ENCODE data around the gene LCMT1. TPM values are rescaled to one million over a fixed set of nuclear protein-coding genes. Genes with fewer than 3 reads are reported as not detected.
"Not testable (repeated sequence)": the region's sequence is repeated elsewhere in the genome, so short reads cannot be mapped to it uniquely, and the experiment has no call there.

Gene LCMT1
- 52.6 and 53.8 TPM in 2 replicates for polyA plus RNA-seq (2014; cell fraction: cytosol; rRNA removed)
- 41.6 and 45.1 TPM in 2 replicates for polyA plus RNA-seq (2014; cell fraction: nucleus; rRNA removed)

GRCh38 chr16:25111403-25112166 is at the start of gene LCMT1:
LCMT1 (plus strand) TSS chr16:25111742; CDS start chr16:25111884, 142 bp downstream.
- DNase-seq (ENCODE audit: low spot score) = peak; percentile 99

DNA sequence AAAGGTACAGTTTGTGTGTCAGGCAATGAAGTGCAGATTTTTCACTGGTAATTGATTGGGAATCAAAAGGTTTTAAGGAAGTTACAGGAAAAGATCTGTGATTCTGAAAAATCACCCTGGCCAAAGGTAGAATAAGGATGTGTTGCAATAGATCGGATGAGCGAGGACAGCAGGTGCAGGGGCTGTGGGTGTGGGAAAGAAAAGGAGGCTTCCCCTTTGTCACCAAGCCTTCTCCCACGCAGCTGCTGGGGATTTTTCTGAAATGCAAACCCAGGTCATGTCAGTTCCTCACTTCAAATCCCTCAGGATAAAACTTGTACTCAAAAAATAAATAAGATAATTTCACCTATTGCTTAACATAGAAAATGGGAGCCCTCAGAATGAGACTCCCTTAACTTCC is 48.4 kb upstream of the LCMT1 start:
- DNase-seq (ENCODE audit: low spot score) = no peak

DNA sequence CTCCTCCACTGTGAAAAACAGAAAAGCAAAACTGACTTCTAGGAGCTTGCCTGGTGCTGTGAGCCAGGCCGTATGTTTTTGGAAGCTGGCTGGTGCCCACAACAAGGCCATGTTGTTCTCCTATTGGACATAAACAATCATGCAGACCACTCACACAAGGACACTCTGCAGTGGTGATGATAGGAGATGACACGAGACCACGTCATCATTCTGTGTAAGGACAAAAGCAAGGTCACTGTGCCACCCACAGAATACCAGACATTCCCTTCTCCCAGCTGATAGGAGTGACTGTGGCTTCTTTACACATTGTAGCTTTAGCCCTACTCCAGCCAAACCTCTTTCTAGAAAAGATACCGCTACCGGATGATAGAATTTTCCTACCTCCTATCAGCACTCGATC is 47.7 kb upstream of the LCMT1 start:
- no peak for DNase-seq (ENCODE audit: low spot score)

DNA sequence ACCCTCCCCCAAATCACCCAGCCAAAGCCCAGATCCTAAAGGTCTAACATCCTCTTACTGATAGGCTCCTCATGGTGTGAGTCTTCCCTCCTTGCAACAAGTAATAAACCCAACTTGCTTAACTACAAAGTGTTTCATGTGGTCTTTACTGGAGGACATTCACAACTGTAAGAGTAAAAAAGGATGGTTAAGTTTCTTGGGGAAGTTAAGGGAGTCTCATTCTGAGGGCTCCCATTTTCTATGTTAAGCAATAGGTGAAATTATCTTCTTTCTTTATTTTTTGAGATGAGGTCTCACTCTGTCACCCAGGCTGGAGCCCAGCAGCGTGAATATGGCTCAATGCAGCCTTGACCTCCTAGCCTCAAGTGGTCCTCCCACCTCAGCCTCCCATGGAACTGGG is 47.3 kb upstream of the LCMT1 start:
- not testable (repeated sequence) for DNase-seq (ENCODE audit: low spot score)

- DNase-seq (ENCODE audit: low spot score) = no peak
These were observed 46.6 kb upstream of the LCMT1 start for GRCh38 chr16:25064937-25065336.

DNA sequence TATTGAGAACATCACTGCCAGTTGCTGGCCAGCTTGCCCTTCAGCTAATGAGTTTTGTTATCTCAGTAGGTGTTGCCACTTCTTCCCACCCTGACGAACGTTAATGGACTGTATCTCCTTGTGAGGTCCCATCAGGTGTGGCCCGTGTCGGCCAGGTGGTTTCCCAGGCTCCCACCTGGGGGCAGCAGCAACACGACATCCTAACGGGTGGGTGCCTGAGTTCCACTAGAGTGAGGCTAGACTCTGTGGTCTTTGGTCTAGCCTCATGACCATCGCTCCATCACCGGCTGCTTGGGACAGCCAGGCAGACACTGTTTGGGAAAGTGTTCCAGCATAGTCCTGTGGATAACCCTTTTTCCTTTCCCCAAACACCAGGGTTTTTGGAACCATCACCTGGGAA is 45.6 kb upstream of the LCMT1 start:
- DNase-seq (ENCODE audit: low spot score) = no peak

GRCh38 chr16:25066426-25066746 is 45.2 kb upstream of the LCMT1 start:
- DNase-seq (ENCODE audit: low spot score) = no peak

DNA sequence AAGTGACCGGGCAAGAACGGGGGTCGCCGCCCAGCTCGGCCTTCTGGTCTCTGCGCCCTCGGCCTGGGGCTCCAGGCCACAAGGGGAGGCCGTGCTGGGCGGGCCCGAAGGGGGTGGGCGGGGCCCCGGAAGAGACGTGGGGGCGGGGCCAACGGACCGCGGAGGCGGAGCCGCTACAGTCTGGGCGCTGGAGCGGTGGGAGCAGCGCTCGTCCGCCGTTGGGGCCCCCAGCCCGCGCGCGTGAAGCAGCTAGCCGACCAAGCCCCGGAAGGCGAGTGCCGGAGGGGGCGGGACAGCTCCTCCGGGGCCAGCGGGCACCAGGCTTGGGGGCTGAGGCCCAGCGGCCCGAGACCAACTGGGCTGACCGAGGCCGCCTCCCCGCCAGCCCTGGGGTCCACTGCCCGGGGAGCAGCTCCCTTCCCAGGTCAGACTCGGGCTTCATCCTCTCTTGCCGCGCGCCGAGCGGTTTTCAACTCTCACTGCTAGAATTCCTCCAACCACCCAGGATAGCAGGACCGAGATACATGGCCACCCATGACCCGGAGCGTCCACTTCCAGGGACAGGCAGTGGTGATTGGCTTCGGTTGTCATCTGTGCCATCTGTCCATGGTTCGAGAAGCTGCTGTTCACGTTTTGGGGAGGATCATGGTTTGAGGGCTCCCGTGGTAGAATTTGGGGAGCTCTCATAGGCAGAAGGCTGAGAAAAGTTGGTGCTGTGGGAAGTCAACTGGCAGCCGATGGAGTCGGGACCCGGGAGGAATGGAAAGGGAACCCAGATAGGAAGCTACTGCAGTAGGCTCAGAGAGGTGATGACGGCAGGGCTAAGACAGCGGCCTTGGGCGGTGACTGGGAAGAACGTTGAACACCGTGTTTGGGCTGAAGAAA is 44.6 kb upstream of the LCMT1 start:
- DNase-seq (ENCODE audit: low spot score) = peak; percentile 71

- no peak for DNase-seq (ENCODE audit: low spot score)
These were observed 37.7 kb upstream of the LCMT1 start for GRCh38 chr16:25073854-25074253.

DNA sequence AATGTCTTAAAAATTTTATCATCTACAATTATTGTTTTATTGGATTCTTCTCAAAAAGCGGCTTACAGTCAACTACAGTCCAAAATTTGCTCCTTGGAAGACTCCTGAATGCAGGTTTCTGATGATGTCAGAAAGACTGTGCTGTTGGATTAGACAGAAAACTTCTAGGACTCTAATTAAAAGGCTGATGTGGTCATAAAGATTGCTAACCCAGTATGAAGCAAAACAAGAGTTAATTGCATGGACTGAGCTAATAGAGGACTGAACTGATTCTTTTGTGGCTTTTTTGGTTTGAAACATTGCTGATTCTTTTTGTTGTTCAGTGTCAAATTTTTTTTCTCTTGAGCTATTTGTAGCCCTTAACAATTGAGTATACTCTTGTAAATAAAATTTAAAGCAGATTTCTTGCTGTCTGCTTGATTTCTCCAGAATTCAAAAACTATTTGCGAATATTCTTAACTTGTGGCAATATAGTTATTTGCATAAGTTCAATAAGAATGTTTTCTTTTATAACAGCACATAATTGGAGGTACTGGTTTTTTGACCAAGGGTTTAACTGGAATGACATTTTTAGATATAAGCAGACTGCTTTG is 33.1 kb upstream of the LCMT1 start:
- no peak for DNase-seq (ENCODE audit: low spot score)

DNA sequence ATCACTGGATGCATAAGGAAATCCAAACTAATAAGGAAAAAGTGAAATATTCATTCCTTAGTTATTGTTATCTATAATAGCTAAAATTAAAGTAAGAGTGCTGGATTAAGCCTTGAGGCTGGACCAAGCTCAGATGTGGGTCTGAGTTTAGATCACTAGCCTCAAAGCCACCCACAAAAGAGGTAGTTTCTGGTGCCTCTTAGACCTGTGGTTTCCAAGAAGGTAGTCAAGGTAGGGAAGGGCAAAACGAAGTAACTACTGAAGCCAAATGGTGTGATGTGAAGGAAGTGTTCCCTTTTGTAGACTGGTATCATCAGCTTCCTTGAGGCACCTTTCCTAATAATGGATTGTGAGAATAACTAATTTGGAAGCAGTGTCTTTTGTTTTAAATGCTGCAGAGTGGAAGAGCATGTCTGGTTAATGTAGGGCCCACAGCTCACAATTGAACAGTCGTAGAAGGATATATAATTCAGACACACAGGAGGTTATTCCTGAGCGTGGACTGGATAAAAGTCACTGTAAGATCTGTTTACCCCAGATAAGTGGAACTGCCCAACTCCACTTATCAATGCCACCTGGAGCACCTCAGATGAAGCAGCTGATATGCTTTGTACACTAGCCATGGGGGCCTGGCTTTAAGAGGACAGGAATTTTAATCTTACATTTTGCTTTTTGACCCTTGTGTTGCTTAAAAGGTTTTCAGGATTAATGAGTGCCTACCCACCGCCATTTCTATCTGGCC is 31.7 kb upstream of the LCMT1 start:
- DNase-seq (ENCODE audit: low spot score) = peak; percentile 25

DNA sequence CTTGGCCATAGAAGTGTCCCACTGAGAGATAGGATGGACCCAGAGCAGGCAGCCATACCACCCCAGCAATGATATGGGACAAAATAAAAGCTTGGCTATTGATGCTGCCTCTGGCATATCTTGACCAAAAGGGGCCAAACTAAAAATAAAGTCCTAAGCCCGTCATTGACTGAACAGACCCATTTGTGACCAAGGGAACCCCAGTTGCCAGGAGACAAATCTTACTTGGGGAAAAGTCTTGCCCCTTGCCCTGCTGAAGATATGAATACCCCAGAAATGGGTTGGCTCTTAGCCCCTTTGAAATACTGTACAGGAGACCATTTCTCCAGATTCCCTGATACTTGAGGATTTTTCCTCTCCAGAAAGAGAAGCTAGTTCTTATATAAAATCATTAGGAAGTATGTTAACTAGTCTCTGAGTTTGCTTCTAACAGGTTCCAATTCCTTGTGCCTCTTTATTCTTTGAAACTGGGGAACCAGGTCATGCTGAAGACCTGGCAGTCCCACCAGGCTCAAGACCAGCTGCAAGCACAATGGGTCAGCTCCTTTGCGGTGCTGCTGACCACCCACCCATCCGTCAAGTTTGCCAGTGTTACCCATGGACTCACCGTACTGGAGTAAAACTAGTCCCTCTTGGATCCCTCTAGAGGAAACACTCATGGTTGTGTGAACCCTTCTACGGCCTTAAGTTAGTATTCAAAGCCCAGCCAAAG is 31.0 kb upstream of the LCMT1 start:
- DNase-seq (ENCODE audit: low spot score) = no peak

DNA sequence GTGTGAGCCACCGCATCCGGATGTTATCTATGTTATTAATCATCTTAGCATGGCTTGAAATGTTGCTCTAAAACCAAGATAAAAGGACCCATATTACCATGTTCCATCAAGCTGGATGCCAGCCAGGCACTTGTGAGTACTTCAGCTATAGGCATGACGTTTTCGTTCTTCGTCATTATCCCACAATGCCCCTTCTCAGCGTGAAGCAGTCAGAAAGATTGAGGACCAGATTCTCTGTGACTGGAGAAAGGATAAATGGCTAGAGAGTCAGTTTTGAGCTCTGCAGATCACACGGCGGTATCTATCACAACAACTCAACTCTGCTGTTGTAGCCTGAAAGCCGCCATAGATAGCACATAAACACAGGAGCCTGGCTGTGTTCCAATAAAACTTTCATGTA is 29.8 kb upstream of the LCMT1 start:
- no peak for DNase-seq (ENCODE audit: low spot score)

GRCh38 chr16:25083065-25083464 is 28.5 kb upstream of the LCMT1 start:
- no peak for DNase-seq (ENCODE audit: low spot score)

- DNase-seq (ENCODE audit: low spot score) = no peak
These were observed 27.8 kb upstream of the LCMT1 start for GRCh38 chr16:25083701-25084100.

GRCh38 chr16:25084797-25085196 is 26.7 kb upstream of the LCMT1 start:
- DNase-seq (ENCODE audit: low spot score) = no peak

- DNase-seq (ENCODE audit: low spot score) = no peak
These were observed 23.8 kb upstream of the LCMT1 start for GRCh38 chr16:25087761-25088160.

- DNase-seq (ENCODE audit: low spot score) = no peak
These were observed 22.2 kb upstream of the LCMT1 start for GRCh38 chr16:25089351-25089750.

DNA sequence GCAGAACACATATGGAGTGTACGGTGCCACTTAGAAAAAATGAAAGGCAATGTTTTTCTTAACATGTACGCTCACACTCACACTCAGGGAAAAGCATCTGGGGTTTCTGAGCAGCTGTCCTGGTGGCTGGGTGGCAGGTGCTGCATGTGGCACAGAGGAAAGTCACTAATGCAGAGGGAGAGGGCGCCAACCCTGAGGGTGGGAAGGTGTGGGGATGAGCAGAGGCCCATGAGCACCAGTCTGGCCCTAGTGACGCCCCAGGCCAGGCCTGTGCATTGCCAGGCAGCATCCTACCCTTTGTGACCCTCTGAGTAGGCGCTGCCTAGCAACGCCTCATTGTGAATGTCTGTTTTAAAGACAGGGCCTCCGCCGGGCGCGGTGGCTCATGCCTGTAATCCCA is 19.1 kb upstream of the LCMT1 start:
- no peak for DNase-seq (ENCODE audit: low spot score)

DNA sequence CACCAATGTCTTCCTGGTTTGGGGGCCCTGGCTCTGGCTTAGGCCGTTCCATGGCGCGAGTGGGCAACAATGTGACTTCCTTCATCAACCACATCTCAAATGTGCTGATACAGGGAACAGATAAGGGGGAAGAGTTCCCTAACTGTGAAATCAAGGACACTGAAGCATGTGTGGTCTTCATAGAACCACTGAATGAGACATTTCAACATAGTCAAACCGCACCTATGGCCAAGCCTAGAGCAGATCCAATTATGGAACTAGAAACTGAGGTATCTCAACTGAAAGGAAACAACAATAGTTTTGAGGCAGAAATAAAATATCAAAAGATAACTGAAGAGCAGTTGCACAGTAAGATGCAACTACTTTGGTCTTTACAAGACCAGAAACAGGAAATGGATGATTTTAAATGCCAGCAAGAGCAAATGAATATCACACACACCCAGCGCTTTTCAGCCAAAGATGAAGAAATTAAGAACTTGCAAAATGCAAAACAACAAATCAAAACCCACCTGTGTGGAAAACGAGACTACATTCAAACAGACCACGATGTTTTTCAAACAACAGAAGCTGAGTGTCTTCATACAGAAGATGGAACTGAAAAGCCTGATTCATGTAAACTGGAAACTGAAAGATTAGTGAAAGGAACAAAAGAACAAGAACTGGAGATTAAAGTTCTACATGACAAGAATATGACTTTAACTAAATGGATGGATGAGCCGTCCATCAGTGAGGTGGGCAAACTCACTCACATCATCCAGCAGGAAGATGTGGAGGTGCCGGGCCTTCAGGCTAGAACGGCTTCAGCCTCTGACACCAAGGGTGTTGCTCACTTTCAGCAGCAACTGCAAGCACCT is 18.1 kb upstream of the LCMT1 start:
- no peak for DNase-seq (ENCODE audit: low spot score)

All from SK-N-DZ (cell line).